HepG2 (cell line): ENCODE measurements around the gene SYNJ2. TPM values are rescaled to one million over a fixed set of nuclear protein-coding genes. Genes with fewer than 3 reads are reported as not detected.

ENCODE experiments used
- ARID2 ChIP-seq: sonication (generic); formaldehyde crosslinking; IDR thresholded peaks from 2 replicates; pipeline ENCODE4 v1.8.1; 2022; ENCODE audit warnings: mild to moderate bottlenecking, missing genetic modification reagents, borderline replicate concordance
- CHD4 ChIP-seq: fragments of 200-600 bp; sonication (generic); IDR thresholded peaks from 2 replicates; pipeline ENCODE4 v1.7.0; 2017; ENCODE audit warnings: mild to moderate bottlenecking, low read length, borderline replicate concordance
- DMTF1 ChIP-seq: sonication (generic); formaldehyde crosslinking; IDR thresholded peaks from 2 replicates; pipeline ENCODE4 v1.4.0; 2020; ENCODE audit warnings: mild to moderate bottlenecking, missing genetic modification reagents
- ELF1 ChIP-seq: sonication (generic); formaldehyde crosslinking; IDR thresholded peaks from 2 replicates; pipeline ENCODE4 v1.4.0; 2020; ENCODE audit warnings: missing genetic modification reagents
- HNF1B ChIP-seq: sonication (generic); formaldehyde crosslinking; IDR thresholded peaks from 2 replicates; pipeline ENCODE4 v1.5.1; 2020; ENCODE audit warnings: mild to moderate bottlenecking, moderate library complexity, missing genetic modification reagents
- MTA1 ChIP-seq: sonication (generic); formaldehyde crosslinking; IDR thresholded peaks from 2 replicates; pipeline ENCODE4 v1.4.0; 2020; ENCODE audit warnings: missing genetic modification reagents, mild to moderate bottlenecking, borderline replicate concordance
- MTA3 ChIP-seq: sonication (generic); formaldehyde crosslinking; IDR thresholded peaks from 2 replicates; pipeline ENCODE4 v1.4.0; 2020; ENCODE audit warnings: missing genetic modification reagents
- MXI1 ChIP-seq: IDR thresholded peaks from 3 replicates; pipeline ENCODE4 v1.6.1; 2012; ENCODE audit warnings: low read depth, low read length, inconsistent platforms, borderline replicate concordance
- TFDP2 ChIP-seq: sonication (generic); formaldehyde crosslinking; IDR thresholded peaks from 2 replicates; pipeline ENCODE4 v1.4.0; 2020; ENCODE audit warnings: missing genetic modification reagents
- ZKSCAN1 ChIP-seq: fragments of 150-350 bp; IDR thresholded peaks from 2 replicates; pipeline ENCODE4 v1.6.1; 2014; ENCODE audit warnings: low read length
- ZMYM3 ChIP-seq: sonication (generic); formaldehyde crosslinking; IDR thresholded peaks from 2 replicates; pipeline ENCODE4 v1.5.1; 2020; ENCODE audit warnings: mild to moderate bottlenecking, missing genetic modification reagents
- ZNF235 ChIP-seq: sonication (generic); formaldehyde crosslinking; IDR thresholded peaks from 2 replicates; pipeline ENCODE4 v1.8.1; 2023; ENCODE audit warnings: mild to moderate bottlenecking, missing genetic modification reagents, borderline replicate concordance
- ZNF34 ChIP-seq: sonication (generic); formaldehyde crosslinking; IDR thresholded peaks from 2 replicates; pipeline ENCODE4 v1.4.0; 2020; ENCODE audit warnings: mild to moderate bottlenecking, missing genetic modification reagents, borderline replicate concordance
- ZNF350 ChIP-seq: sonication (generic); formaldehyde crosslinking; IDR thresholded peaks from 2 replicates; pipeline ENCODE4 v1.4.0; 2020; ENCODE audit warnings: mild to moderate bottlenecking, low read depth, missing genetic modification reagents, borderline replicate concordance
- ZNF549 ChIP-seq: sonication (generic); formaldehyde crosslinking; IDR thresholded peaks from 2 replicates; pipeline ENCODE4 v1.5.0; 2020; ENCODE audit warnings: missing genetic modification reagents
- ZNF558 ChIP-seq: sonication (generic); formaldehyde crosslinking; IDR thresholded peaks from 2 replicates; pipeline ENCODE4 v1.9.0; 2022; ENCODE audit warnings: mild to moderate bottlenecking, missing genetic modification reagents, borderline replicate concordance
- polyA plus RNA-seq, 8 experiments: library from polyadenylated mRNA; depleted of rRNA in 3 of 8; stranded (reverse) in 7 of 8; unstranded in 1 of 8; fragments of >200 nt; fragmentation: Illumina TruSeq in 4 of 8; extraction: Trizol in 4 of 8; gene quantifications; 2 replicates each; pipeline versions ENCODE4 v1.2.1 to v1.2.3, GENCODE V29; 2011 to 2016; ENCODE audit warnings: low read depth in 4 of 8, missing spikeins in 1 of 8, mixed read lengths in 1 of 8; ENCODE audit not compliant: insufficient read depth in 1 of 8
- total RNA-seq, 5 experiments: library from RNA; depleted of rRNA; stranded (reverse); fragments of >200 nt; fragmentation: Illumina TruSeq; extraction: Trizol; gene quantifications; 2 replicates each; pipeline ENCODE4 v1.2.3, GENCODE V29; 2016; ENCODE audit warnings: low read depth in 1 of 5

SYNJ2 gene
- total and polyA plus RNA-seq, 2 of the 13 experiments (the other 11 are each of a cell fraction or from before 2014, with no cell fraction given) = 39.1 to 57.6 TPM

- no peak for TF ChIP-seq TFDP2 (CRISPR knock-in tag)
- TF ChIP-seq DMTF1 (CRISPR knock-in tag) = no peak
- no peak for TF ChIP-seq MTA1
- no peak for TF ChIP-seq ZNF34 (CRISPR knock-in tag)
- no peak for TF ChIP-seq HNF1B (CRISPR knock-in tag)
- TF ChIP-seq MTA3 (CRISPR knock-in tag) = no peak
- no peak for TF ChIP-seq ZNF558 (CRISPR knock-in tag)
- no peak for TF ChIP-seq CHD4
- no peak for TF ChIP-seq ZKSCAN1
- TF ChIP-seq ARID2 (CRISPR knock-in tag) = peak; percentile 61; the same call in 1 of the 2 replicates
- TF ChIP-seq ELF1 (CRISPR knock-in tag) = no peak
- TF ChIP-seq MXI1 = no peak
- no peak for TF ChIP-seq ZNF235
- TF ChIP-seq ZMYM3 (CRISPR knock-in tag) = 0 out of 2 replicates have a peak, but pooled peaks have one; percentile 36
- TF ChIP-seq ZNF350 (CRISPR knock-in tag) = no peak
- no peak for TF ChIP-seq ZNF549
- TF ChIP-seq, all 625 proteins: peak for 5
Observed at GRCh38 chr6:157955675-157956074, 26.0 kb upstream of the SYNJ2 start (continued).
